Panc1 (cell line): ENCODE measurements around the gene SPTLC2.

Experiments
- POLR2AphosphoS5 ChIP-seq: IDR thresholded peaks from 2 replicates; pipeline ENCODE4 v1.6.1; 2012; ENCODE audit warnings: mild to moderate bottlenecking, low read depth, low read length, moderate library complexity
- TCF7L2 ChIP-seq: IDR thresholded peaks from 2 replicates; pipeline ENCODE4 v1.6.1; 2011; ENCODE audit warnings: mild to moderate bottlenecking, low read depth, low read length, inconsistent platforms
- TF ChIP-seq, protein P1 (sequence below): fragments of 450-650 bp; IDR thresholded peaks from 2 replicates; pipeline ENCODE4 v1.5.1; 2017; ENCODE audit warnings: mild to moderate bottlenecking
- TF ChIP-seq, protein P2 (sequence below), 2 experiments: IDR thresholded peaks; 2 replicates each; pipeline ENCODE4 v1.6.1; 2011 to 2012; ENCODE audit warnings: low read depth in 2 of 2, control low read depth in 1 of 2, low read length in 1 of 2, mild to moderate bottlenecking in 1 of 2, moderate library complexity in 1 of 2; ENCODE audit not compliant: insufficient read depth in 1 of 2

DNA sequence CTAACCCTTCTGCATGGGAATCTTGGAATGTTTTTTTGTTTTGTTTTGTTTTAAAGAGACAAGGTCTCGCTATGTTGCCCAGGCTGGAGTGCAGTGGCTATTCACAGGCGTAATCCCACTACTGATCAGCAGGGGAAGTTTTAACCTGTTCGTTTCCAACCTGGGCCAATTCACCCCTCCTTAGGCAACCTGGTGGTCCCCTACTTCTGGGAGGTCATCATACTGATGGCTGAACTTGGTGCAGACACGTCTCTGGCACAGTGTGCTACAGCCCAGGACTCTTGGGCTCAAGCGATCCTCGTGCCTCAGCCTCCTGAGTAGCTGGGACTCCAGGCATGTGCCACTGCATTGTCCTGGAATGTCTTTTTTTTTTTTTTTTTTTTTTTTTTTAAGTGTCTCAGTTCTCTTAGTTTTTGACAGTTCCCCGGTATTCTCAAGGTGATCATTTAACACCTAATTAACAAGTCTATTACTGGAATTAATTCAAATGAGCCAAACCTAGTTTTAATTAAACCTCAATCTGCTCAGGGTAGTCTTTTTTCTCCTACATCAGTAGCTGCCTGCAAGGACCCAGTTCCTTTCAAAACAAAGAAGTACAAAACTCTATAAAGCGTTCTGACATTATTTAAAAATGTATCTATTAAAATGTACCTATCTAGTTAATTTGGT, 68.8 kb downstream of the SPTLC2 start:
- TF ChIP-seq, protein P1, sequence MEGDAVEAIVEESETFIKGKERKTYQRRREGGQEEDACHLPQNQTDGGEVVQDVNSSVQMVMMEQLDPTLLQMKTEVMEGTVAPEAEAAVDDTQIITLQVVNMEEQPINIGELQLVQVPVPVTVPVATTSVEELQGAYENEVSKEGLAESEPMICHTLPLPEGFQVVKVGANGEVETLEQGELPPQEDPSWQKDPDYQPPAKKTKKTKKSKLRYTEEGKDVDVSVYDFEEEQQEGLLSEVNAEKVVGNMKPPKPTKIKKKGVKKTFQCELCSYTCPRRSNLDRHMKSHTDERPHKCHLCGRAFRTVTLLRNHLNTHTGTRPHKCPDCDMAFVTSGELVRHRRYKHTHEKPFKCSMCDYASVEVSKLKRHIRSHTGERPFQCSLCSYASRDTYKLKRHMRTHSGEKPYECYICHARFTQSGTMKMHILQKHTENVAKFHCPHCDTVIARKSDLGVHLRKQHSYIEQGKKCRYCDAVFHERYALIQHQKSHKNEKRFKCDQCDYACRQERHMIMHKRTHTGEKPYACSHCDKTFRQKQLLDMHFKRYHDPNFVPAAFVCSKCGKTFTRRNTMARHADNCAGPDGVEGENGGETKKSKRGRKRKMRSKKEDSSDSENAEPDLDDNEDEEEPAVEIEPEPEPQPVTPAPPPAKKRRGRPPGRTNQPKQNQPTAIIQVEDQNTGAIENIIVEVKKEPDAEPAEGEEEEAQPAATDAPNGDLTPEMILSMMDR = peak; percentile 14; the same call in 1 of the 2 replicates
- TF ChIP-seq, protein P2, sequence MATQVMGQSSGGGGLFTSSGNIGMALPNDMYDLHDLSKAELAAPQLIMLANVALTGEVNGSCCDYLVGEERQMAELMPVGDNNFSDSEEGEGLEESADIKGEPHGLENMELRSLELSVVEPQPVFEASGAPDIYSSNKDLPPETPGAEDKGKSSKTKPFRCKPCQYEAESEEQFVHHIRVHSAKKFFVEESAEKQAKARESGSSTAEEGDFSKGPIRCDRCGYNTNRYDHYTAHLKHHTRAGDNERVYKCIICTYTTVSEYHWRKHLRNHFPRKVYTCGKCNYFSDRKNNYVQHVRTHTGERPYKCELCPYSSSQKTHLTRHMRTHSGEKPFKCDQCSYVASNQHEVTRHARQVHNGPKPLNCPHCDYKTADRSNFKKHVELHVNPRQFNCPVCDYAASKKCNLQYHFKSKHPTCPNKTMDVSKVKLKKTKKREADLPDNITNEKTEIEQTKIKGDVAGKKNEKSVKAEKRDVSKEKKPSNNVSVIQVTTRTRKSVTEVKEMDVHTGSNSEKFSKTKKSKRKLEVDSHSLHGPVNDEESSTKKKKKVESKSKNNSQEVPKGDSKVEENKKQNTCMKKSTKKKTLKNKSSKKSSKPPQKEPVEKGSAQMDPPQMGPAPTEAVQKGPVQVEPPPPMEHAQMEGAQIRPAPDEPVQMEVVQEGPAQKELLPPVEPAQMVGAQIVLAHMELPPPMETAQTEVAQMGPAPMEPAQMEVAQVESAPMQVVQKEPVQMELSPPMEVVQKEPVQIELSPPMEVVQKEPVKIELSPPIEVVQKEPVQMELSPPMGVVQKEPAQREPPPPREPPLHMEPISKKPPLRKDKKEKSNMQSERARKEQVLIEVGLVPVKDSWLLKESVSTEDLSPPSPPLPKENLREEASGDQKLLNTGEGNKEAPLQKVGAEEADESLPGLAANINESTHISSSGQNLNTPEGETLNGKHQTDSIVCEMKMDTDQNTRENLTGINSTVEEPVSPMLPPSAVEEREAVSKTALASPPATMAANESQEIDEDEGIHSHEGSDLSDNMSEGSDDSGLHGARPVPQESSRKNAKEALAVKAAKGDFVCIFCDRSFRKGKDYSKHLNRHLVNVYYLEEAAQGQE (IDR thresholded peaks at IDR 0.05; ENCODE audit: insufficient read depth in 1 of 2, low read depth in 2 of 2, low read length in 1 of 2) = no peak
- TF ChIP-seq TCF7L2 (no peak), POLR2AphosphoS5 (no peak)
